GM19193 (cell line): Measurements from ENCODE around the gene PBRM1.

Source experiments
- POLR2A ChIP-seq: IDR thresholded peaks from 4 replicates; pipeline ENCODE4 v1.6.1; 2011; ENCODE audit not compliant: insufficient read depth, insufficient read length; ENCODE audit errors: extremely low read depth

PBRM1 gene

GRCh38 chr3:52521881-52522650, 163.6 kb downstream of the PBRM1 start:
- no peak for TF ChIP-seq POLR2A

- TF ChIP-seq POLR2A: no peak
These were observed 164.3 kb downstream of the PBRM1 start for GRCh38 chr3:52521488-52521824.

GRCh38 chr3:52520716-52521487, 164.8 kb downstream of the PBRM1 start:
- TF ChIP-seq POLR2A: no peak

GRCh38 chr3:52520141-52520667, 165.5 kb downstream of the PBRM1 start:
- no peak for TF ChIP-seq POLR2A

- TF ChIP-seq POLR2A: no peak
These were observed 166.1 kb downstream of the PBRM1 start for GRCh38 chr3:52519445-52520140.

GRCh38 chr3:52518723-52519444, 166.8 kb downstream of the PBRM1 start:
- TF ChIP-seq POLR2A: no peak

- TF ChIP-seq POLR2A: no peak
These were observed 167.7 kb downstream of the PBRM1 start for GRCh38 chr3:52517796-52518722.

GRCh38 chr3:52516509-52517195, 169.1 kb downstream of the PBRM1 start:
- no peak for TF ChIP-seq POLR2A

GRCh38 chr3:52515192-52515591, 170.5 kb downstream of the PBRM1 start:
- TF ChIP-seq POLR2A: no peak

GRCh38 chr3:52514576-52514975, 171.1 kb downstream of the PBRM1 start:
- no peak for TF ChIP-seq POLR2A

GRCh38 chr3:52513281-52513680, 172.4 kb downstream of the PBRM1 start:
- TF ChIP-seq POLR2A: no peak

GRCh38 chr3:52512727-52513126, 173.0 kb downstream of the PBRM1 start:
- TF ChIP-seq POLR2A: no peak

GRCh38 chr3:52512105-52512504, 173.6 kb downstream of the PBRM1 start:
- no peak for TF ChIP-seq POLR2A
